K562 treated with DMSO at 1 percent for 4 hours (cell line): ENCODE measurements around the gene SOCS4. TPM values are rescaled to one million over a fixed set of nuclear protein-coding genes. Genes with fewer than 3 reads are reported as not detected.

ENCODE experiments used
- total RNA-seq: library from RNA; unstranded; fragments of 300-600 nt; gene quantifications from 2 replicates; pipeline ENCODE4 v1.2.3, GENCODE V29; 2022; ENCODE audit not compliant: insufficient read depth

SOCS4 gene, protein sequence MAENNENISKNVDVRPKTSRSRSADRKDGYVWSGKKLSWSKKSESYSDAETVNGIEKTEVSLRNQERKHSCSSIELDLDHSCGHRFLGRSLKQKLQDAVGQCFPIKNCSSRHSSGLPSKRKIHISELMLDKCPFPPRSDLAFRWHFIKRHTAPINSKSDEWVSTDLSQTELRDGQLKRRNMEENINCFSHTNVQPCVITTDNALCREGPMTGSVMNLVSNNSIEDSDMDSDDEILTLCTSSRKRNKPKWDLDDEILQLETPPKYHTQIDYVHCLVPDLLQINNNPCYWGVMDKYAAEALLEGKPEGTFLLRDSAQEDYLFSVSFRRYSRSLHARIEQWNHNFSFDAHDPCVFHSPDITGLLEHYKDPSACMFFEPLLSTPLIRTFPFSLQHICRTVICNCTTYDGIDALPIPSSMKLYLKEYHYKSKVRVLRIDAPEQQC
- total RNA-seq: 5.3 and 6.7 TPM in 2 replicates

DNA sequence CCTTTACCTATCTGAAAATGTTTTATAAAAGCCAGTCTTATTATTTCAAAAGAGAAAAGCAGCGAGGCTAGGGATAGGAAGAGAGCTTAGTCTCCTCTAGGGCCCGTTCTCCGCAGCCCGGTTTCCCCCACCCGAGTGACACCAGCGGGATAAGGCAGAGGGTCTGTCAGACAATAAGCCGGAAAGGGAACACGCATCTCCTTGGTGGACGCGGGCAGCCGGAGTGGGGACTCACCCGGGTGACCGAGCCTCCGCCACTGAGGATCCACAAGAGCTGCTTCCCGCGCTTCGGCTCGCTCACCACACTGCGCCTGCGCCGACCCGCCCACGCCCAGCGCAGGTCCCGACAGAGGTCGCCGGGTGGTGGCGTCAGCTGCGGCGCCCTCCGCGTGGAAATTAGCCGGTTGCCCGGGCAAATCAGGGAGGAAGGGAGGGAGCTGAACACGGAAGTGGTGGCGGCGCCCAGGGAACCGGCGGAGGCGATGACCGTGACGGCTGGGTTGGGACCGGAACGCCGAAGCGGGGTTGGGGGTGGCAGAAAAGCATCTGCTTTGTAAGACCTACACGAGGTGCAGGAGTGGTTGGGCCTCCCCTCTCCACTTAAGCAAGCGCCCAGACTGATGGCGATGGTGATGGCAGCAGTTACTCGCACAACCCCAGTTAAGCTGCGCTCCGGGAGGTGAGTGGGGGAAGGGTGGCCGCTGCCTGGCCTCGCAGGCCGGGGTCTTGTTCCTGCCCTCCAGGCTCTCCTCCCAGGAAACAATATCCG is at the start of gene SOCS4, which contains the start of gene WDHD1:
Gene SOCS4 (plus strand): TSS at position 444 of the 769 bp plus-strand sequence. CDS start 15,806 bp downstream, outside the sequence.
Gene WDHD1 (minus strand): TSS at position 307 of the 769 bp plus-strand sequence. CDS start 312 bp downstream, outside the sequence.

DNA sequence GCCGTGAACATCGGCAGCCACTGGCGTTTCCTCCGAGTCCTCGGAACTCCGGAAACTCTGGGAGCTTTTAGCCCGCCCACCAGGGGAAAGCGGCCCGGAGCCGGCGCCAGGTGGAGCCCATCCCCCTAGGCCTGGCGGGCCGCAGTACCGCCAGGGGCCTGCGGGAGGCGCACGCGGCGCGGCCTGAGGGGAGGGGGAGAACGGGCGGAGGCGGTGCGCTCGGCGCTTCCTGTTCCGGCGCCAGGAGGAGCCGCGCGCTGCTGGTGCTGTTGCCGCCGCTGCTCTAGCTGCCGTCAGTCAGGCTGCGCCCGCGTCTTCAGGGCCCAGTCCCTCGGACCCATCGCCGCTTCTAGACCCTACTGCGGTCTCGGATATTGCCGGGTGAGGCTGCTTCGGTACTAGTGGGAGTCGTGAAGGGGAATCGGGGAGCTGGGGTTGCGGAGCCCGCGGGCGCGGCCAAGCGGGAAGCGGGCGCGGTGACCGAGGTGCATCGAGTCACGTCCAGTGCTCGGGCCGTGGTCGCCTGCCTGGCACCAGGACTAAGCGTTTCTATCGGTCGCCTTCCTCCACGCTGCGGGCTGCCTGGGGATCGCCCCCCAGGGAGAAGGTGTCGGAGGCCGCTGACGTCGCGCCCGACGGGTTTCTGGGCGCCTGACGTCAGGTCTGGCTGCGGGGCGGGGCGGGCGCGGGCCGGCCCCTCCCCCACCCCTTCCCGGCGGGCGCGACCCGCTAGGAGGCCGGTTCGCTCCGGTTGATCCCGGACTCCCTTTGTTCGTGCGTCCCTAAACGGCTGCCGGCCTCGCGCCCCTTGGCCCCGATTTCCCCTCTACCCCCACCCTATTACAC is 24.6 kb downstream of the SOCS4 start, which contains the start of gene MAPK1IP1L:
Gene MAPK1IP1L (plus strand): TSS at position 225 of the 846 bp plus-strand sequence. CDS start 10,037 bp downstream, outside the sequence.

Other genes starting within 250 kb of the SOCS4 start
- 9.8 and 10.2 TPM in 2 replicates for gene GCH1, start 124.4 kb upstream of the SOCS4 start, total RNA-seq
- 7.2 and 12.5 TPM in 2 replicates for gene WDHD1, start 137 bp upstream of the SOCS4 start, total RNA-seq
- 28.1 and 30.6 TPM in 2 replicates for gene MAPK1IP1L, start 24.4 kb downstream of the SOCS4 start, total RNA-seq
- 18.2 and 22.6 TPM in 2 replicates for gene LGALS3, start 102.0 kb downstream of the SOCS4 start, total RNA-seq
- 21.8 and 25.1 TPM in 2 replicates for gene DLGAP5, start 164.3 kb downstream of the SOCS4 start, total RNA-seq
- gene FBXO34, start 244.2 kb downstream of the SOCS4 start, total RNA-seq: 13.3 and 16.1 TPM in 2 replicates